NCI-H82 treated with DMSO at 0.1 percent for 48 hours (cell line): ENCODE results near the gene TBC1D9.
A peak's percentile ranks its signal among the peaks of the same experiment; 100 is the strongest.

Source experiments
- DNase-seq: peaks from one replicate; lab custom pipeline; 2025; ENCODE audit not compliant: unreplicated experiment; lab: John Stamatoyannopoulos, UW

The TBC1D9 gene

DNA sequence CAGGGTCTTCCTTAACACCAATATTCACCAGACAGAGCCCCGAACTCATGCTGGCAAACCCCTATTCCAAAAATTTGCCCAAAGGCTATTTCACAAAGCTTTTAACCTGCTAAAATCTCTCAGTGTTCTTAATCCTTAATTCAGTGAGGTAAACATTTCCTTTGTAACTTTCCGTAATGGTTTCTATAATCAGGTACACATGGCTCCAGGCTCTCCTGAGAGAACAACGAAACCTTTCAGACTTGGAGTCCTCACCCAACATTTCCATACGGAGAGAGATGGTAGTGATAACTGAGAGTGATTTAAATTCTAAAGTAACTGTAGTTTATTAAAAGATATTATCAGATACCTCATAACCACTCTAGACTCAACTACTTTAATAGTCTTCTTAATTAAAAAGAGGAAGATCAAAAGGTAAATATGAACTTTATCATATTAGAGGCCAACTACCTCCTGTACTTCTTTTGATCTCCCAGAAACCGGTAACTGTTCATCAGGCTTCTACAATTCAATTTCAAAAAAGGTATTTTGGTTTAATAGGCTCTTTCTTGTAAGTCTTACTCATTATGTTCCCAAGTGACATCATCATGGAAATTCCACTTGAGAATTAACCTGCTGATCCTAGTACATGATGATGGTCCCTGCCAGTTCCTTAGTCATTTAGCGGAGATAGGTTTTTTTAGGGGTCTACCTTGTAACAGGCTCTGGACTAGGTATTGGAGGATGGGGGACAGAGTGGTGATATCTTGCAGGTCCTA lies 96.1 kb downstream of the TBC1D9 start:
- no peak for DNase-seq

DNA sequence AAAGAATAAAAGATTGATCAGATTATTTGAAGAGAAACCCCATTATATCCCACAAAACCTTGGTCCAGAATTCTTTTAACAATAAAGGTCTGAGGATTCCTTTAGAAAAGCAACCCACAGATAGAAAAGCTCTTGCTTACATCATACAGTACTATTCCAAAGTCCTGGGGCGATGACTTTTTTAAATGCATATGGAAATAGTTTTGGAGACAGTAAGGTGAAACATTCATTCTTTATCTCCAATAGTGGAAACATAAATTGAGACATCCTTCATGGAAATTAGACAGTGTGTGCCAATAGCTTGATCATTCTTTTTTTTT lies 101.7 kb downstream of the TBC1D9 start:
- no peak for DNase-seq

DNA sequence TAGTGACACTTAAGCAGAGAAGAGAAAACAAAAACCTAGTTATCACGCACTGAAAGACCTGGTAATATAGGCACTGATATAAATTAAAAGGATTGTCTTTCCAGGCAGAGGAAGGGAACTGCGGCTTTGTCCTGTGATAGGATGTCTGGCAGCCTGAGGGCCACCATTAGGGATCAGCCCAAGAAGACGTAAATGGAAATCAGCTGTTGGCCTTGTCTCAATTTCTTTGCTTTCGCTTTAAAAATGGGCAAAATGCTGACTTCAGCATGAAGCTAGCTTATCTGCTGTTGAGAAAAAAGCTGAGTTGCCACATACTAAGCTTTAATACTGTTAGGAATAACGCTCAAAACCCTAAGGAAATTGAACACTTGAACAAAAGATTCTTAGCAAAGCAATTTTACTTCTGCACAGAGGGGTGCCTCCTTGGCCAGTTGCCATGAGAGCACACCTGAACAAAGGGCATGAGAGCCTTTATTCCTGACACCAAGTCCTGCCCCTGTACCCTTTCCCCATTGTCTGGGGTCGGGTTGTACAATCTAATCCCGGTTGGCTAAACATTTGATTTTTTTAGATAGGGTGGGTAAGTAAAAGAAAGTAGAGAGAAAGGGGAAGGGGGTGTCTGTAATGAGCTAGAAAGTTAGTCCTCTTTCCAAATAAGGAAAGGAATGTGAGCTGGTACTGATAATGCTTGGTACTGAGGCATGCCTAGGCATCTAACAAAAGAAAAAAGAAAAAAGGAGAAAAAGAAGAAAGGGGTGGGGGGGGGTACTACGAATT lies 102.3 kb downstream of the TBC1D9 start:
- DNase-seq = no peak

DNA sequence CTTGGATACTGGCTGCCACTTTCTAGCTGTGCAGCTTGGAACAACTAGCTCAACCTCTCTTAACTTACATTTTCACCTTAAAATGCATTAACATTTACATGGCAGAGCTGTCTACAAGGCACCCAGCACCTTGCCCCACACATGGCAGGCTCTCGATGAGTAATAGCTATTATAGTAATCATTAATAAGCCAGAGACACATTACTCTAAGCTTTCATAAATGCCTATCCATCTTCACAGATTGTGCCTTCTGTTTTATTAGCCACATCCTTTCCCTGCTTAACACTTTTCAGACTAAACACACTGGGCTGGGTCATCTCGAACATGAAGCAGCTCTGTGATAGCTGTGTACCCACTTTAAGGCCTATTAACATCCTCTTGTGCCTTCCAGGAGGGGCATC lies 103.6 kb downstream of the TBC1D9 start:
- no peak for DNase-seq

DNA sequence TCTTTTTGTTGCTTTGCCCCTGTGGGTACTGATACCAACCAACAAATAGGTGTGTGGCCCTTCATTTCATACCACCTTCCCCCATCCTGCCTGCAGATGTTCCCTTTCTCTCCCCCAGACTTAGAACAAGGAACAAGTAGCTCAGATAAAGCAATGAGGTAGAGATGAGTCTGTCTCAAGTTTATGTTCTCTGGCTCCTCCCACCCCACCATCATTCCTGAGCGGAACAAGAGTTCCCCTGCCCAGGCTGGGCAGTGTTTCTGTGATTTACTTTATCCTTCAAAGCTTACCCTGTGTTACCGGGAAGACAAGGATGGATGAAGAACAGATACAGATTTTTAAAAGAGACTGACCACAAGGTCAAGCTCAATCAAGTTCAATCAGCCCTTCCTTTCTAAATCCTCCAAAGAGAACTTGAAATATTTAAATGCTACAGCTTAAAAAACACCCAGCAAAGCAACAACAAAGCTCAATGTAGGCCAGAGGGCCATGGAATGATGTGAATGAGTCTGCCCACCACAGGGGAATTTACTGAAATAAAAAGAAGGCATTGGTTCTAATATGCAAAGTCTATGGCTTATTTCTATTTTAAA lies 107.4 kb downstream of the TBC1D9 start:
- no peak for DNase-seq

DNA sequence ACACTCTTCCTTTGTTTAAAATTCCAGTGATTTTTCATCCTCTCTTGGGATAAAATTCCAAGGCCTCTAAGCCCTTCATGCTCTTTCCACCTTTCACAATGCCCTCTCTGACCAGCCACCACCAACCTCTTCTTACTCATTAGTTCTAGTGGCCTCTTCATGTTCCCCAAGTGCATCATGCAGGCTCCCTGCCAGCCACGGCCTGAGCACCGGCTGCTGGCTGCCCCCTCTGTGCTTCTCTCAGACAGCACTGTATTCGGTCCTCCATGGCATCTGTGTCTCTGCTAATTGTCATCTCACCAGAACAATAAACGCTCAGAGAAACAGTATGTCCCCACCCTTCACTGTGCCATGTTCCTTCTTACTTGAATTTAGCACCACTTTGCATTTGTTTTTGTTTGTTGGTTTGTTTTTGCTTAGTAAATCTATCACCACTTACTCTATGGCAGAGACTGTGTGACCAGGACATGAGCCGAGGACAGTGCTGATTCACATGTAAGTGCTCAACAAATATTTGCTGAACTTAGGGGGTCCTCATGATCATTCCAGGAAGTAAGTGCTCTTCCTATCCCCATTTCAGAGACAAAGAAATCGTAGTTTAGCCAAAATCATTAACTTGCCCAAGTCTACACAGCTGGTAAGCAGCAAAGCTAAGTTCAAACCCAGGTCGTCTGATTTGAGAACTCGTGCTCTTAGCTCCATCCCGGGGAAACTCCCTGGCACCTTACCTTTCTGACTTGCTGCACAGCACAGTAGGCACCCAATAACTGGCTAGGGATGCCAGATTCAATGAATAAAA lies 110.4 kb downstream of the TBC1D9 start:
- no peak for DNase-seq

DNA sequence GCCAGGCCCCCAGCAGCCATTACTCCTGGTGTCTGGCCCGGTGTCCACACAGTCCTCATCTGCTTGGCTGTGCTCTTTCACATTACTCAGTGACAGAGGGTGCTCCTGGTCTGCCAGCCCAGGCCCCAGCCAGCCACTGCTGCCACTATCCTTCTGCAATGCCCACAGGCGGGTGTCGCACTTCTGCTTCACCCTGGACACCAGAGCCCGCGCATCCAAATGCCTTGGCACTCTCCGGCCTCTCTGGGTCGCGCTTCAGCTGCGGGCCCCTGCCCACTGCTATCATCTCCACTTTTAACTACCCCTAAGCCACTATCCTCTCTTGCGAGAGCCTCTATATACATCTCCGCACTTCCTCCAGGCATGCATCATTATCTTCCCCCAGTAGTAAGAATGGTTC lies 111.0 kb downstream of the TBC1D9 start:
- DNase-seq = no peak

DNA sequence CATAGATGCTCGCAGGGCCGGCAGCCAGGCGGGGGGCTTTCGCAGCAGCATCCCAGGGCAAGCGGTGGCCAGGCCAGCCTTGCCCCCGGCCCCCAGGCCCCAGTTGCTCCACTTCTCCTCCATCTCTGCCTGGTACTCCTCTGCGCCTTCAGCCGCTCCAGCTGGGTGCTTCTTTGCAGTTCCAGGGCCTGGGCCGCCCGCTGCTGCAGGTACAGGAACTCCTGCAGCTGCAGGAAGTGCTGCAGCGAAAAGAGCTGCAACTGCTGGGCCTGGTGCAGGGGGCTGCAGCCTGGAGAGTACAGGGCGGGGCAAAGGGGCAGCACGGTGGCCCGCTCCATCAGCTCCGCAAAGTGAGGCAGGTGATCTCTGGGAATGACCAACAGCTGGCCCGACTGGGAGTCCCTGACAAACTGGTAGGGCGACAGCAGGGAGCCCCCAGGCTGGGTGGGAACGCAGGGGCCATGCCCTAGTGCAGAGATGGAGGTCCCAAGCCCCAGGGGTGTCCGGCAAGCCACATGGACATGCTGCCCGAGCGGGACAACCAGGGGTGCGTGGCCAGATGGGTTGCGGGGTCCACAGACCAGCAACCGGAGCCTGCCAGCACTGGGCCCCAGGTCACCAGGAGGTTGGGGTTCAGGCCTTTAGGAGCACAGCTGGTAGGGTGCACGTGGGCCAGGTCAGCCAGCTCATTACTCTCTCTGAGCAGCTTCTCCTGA lies 111.6 kb downstream of the TBC1D9 start:
- no peak for DNase-seq

DNA sequence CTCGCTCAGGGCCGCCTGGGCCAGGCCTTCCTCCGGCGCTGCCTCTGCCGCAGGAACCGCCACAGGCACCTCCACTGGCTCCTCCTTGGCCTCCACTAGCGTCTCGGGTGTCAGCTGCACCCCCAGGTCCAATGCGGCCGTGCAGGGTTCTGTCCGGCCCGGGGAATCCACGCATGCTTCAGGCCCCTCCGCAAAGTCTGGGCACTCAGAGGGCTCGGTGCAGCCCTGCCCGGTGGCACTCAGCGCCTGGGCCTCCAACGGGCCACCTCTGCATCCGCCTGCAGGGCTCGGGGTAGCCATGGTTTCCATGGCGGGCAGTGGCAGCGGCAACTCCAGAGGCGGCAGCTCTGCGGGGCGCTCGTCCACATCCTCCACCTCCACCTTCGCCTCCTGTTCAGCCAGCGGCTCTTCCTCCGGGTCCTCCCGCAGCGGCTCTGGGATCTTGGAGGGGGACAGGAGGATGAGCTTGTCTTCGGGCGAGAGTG lies 112.6 kb downstream of the TBC1D9 start:
- no peak for DNase-seq

DNA sequence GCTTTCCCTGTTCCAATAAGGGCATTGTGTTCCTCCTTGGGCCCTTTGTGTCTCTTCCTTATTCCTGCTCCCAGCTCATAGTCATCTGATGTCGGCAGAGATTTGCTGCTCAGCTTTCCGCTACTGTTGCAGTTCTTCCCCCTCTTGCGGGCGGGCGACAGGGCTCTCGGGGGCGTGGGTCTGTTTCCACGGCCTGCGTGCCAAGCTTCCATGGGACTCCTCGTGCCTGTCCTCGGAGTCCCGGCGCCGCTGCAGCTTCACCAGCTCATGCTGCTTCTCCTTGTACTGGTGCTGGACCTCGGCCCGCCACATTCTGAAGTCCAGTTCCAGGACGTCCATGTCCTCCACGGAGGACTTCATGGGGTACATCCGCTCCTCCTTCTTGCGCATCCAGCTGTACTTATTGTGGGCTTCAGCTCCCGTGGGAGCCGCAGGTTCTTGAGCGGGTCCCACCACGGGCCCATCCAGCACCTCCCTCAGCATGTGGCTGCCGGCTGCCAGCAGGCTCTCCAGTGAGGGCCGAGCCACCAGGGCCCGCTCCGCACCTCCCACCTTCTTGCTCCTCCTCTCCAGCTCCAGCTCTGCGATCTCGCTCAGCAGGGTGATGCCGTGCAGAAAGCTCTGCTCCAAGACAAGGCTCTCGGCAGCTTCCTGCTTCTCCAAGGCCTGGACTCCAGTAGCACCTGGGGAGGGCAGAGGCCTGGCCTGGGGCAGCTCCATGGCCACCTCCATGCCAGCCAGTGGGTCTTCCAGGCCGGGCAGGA lies 113.3 kb downstream of the TBC1D9 start:
- DNase-seq = no peak

DNA sequence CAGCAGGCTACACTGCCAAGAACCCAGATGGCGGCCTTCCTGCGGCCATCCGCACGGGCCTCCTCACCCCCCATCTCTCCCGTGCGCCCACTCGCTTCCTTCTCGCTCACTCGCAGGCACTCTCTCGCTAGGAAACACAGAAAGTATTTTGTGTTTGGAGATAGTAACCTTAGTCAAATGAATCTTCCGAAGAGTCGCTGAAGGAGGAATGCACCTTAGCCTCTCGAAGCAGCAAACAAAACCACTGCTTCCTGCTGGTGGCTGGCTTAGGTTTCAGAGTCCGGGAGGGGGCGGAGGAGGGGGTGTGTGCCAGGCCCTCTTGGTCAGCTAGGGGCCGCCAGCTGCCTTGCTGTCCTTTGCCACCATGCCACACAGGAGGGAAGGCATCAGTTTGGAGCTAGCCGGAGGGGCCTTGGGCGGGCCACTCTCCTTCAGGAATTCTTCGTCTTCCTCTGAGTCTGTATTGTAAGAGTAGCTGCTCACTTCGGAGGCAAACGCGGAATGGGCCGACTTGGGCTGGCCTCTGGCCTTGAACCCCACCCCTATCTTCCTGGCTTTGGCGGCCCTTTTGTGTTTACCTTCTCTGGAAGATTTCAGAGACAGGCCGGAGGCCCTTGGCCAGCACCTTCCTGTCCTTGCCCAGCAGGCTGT lies 114.3 kb downstream of the TBC1D9 start:
- DNase-seq = no peak

DNA sequence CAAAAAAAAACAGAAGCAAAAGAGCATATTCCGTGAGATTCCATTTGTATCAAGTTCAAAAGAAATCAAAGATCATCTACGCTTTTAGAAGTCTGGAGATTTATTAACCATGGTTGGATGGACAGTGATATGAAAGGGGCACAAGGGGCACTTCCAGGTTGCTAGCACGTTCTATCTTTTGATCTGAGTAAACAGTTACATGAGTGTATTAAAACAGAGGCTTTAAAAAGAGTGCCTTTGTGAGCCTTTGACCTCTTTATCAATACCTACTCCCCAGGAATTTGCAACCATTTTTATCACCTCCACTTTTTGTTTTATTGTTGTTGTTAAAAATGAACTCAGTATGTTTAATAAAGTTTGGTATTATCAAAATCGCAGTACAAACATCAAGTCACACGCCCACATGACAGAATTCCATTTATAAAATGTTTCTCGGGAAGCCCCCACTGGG lies 115.1 kb downstream of the TBC1D9 start:
- DNase-seq = no peak

DNA sequence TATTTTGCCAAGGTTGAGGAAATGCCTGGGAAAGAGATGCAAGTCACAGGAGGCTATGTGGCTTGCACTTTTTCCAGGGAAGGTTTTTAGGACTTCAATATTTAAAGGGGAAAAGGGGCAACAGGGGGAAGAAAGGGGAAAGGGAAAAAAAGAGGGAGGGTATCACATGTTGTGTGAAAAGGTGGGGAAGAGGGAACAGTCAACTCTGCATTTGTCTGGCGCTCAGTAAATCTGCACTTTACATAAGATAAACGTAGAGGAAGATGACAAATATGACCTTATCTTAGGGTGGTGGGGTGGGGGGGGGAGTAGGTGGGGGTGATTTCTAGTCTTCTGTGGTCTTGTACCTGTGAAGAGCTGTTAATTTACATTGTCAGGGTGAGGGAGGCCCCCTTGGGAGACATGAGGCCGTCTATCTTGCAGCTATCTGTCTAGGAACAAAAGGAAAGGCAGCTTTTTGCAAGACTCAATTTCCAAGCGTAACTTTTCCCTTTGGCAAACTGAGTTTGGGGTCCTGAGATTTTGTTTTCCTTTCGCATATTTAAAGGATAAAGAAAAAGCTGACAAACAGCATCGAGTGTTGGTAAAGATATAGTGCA lies 115.9 kb downstream of the TBC1D9 start:
- no peak for DNase-seq

DNA sequence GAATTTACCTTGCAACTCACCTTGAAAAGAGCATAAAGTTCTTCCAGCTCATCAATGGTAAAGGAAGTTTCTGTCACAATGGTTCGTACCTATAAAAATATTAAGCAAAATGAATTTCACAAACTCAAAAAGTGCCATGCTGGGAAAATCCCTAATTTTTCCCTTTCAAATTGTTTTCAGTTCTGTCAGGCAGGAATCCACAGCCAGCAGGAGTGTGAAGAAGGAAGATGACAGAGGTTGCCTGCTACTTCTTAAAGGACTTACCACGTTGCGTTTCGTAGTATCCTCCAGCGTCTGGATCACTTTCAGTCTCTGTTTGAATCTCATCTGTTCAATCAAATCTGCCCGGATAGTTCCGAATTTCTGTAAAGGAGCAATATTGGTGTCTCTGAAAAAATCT lies 117.1 kb downstream of the TBC1D9 start:
- DNase-seq = no peak

DNA sequence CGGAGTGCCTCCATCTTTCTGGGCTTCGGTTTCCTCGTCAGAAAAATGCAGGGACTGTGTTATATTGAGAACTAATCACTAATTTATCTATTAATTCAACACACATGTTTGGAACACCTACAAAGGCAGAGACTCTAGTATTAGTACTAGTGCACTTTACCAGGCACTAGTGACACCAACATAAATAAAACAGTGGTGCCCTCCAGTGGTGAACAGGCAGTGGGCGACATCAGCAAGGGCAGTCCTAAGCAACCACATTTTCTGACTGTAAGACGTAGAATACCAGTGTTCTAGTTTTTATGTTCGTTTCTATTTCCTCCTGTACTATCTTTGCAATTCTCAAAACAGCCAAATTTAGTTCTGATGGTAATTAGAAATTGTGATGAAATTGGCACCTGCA lies 118.3 kb downstream of the TBC1D9 start:
- DNase-seq = peak; percentile 1

DNA sequence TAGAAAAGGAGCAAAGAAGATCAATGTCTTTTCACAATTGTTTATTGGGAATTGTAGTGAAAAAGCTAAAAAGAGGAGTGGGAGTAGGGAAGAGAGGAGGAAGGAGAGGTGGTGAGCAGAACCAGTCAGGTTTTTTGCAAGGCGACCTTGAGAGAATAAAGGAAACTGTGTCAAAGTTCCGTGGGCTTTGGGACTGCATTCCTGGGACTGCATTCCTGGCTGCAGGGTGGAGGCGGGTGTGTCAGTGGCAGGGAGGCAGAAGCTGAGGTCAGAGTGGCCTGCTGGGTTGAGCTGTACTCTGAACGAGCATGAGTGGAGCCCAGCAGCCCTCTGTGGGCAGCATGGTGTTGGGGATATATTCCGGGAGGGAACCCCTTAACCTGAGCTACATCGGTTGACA lies 120.6 kb downstream of the TBC1D9 start:
- no peak for DNase-seq

DNA sequence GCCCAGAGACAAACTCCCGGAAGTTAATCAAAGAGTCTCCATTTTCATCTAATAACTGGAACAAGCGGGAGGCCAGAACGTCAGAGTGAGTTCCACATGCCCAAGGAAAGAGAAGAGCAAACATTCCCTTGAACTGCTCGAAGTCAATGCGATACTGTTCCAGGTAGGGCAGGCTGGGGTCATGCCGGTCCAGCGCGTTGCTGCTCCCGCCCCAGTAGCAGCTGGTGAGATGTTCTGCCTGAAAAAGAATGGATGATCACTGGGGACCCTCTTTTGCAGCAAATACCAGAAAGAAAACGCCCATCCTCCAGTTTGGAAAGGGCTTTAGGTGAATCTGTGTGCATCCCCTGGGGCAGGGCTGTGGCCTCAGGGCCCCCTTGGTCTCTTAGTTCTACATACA lies 122.2 kb downstream of the TBC1D9 start:
- DNase-seq = no peak

DNA sequence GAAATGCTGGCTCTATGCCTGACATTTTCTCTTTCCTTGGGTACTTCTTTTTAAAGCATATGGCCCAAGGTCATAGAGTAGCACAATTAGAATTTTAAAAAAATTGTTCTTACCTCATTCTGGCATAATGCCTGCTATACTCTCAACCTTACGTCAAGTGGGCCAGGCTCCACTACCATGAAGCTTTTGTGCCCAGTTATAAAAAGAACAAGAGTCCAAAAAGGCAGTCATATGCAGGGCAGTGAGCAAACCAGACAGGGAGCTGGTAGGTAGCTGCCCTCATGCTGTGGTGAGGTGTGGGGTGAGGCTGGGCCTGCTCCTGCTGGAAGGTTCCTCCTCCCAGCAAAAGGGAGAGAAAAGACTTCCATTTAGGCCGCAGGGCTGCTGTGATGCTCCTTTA lies 123.1 kb downstream of the TBC1D9 start:
- no peak for DNase-seq

DNA sequence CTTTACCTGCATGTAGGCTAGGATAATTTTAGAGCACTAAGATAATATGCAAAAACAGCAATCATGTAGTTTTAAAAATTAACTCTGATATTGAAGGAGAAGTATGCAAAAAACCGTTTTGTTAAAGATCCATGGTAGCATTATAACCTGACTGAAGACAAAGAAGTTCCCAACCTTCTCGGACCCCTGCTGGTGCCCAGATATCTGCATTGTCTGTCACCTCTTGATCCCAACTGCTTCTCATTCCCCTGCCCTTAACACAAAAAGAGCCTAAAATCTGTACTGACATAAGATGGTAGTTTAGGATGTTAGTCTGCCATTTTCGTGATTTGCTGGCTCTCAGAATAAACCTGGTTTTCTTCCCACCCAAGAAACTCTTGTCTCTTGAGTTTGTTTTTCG lies 125.9 kb downstream of the TBC1D9 start:
- DNase-seq = no peak
